Naive thymus-derived CD4-positive, alpha-beta T cell (primary cell): ENCODE results near the gene C10orf90. TPM values are rescaled to one million over a fixed set of nuclear protein-coding genes. Genes with fewer than 3 reads are reported as not detected.

Experiments used
- ATAC-seq: fragments of 150-1000 bp; cut with Tn5 transposase; 2 replicates; pipeline ENCODE4 v1.10.0; 2021; ENCODE audit warnings: mild to moderate bottlenecking, moderate library complexity
- CTCF ChIA-PET: fragments of 350-600 bp; sonication (Branson Sonifier 250); formaldehyde crosslinking; loops from one replicate; lab custom pipeline; 2021; ENCODE audit warnings: antibody characterized with exemption; lab: Charles Lee
- POLR2A ChIA-PET: fragments of 350-600 bp; sonication (Branson Sonifier 250); formaldehyde crosslinking; loops from one replicate; lab custom pipeline; 2021; ENCODE audit warnings: antibody characterized with exemption, inconsistent platforms; lab: Charles Lee
- DNase-seq, 9 donors: peaks; one replicate each; pipeline versions ENCODE4 v3.0.0 to v3.0.0-alpha.2; 2020 to 2022; ENCODE audit warnings: mixed read lengths in 1 of 9
- H3K27ac ChIP-seq: one replicate; pipeline ENCODE4 v1.7.0; 2013; ENCODE audit warnings: mild to moderate bottlenecking, low read depth, low read length, moderate library complexity
- H3K27me3 ChIP-seq, 2 donors: one replicate each; pipeline ENCODE4 v1.7.0; 2013; ENCODE audit warnings: low read length in 2 of 2, mild to moderate bottlenecking in 2 of 2, moderate library complexity in 2 of 2; ENCODE audit not compliant: control insufficient read depth in 2 of 2, insufficient read depth in 2 of 2
- H3K36me3 ChIP-seq, 3 experiments: 1 replicate in 2 of 3; 2 replicates in 1 of 3; pipeline ENCODE4 v1.7.0; 2013; ENCODE audit warnings: low read length in 3 of 3, mild to moderate bottlenecking in 3 of 3, moderate library complexity in 1 of 3; ENCODE audit not compliant: insufficient read depth in 3 of 3, control insufficient read depth in 2 of 3
- H3K4me1 ChIP-seq, 2 donors: one replicate each; pipeline ENCODE4 v1.7.0; 2013; ENCODE audit warnings: low read length in 2 of 2, mild to moderate bottlenecking in 2 of 2, moderate library complexity in 1 of 2; ENCODE audit not compliant: control insufficient read depth in 2 of 2, insufficient read depth in 2 of 2
- H3K4me3 ChIP-seq: 2 replicates; pipeline ENCODE4 v1.7.0; 2013; ENCODE audit warnings: mild to moderate bottlenecking, low read length
- H3K9me3 ChIP-seq, 3 experiments: 1 replicate in 2 of 3; 2 replicates in 1 of 3; pipeline ENCODE4 v1.7.0; 2013; ENCODE audit warnings: low read length in 3 of 3; ENCODE audit not compliant: control insufficient read depth in 2 of 3
- H3K27ac Mint-ChIP-seq, 9 donors: one replicate each; pipeline ENCODE4 v1.8.0; 2020 to 2022; ENCODE audit warnings: mixed read lengths in 9 of 9, mild to moderate bottlenecking in 8 of 9, moderate library complexity in 5 of 9, inconsistent platforms in 2 of 9
- H3K27me3 Mint-ChIP-seq, 5 donors: one replicate each; pipeline ENCODE4 v1.8.0; 2021 to 2022; ENCODE audit warnings: mixed read lengths in 5 of 5, mild to moderate bottlenecking in 1 of 5
- H3K36me3 Mint-ChIP-seq, 5 donors: one replicate each; pipeline ENCODE4 v1.8.0; 2020 to 2022; ENCODE audit warnings: mixed read lengths in 5 of 5, mild to moderate bottlenecking in 3 of 5, inconsistent platforms in 1 of 5
- H3K4me1 Mint-ChIP-seq, 7 donors: one replicate each; pipeline ENCODE4 v1.8.0; 2020 to 2022; ENCODE audit warnings: mixed read lengths in 7 of 7, mild to moderate bottlenecking in 3 of 7, inconsistent platforms in 1 of 7
- H3K4me3 Mint-ChIP-seq, 10 donors: one replicate each; pipeline ENCODE4 v1.8.0; 2020 to 2022; ENCODE audit warnings: mild to moderate bottlenecking in 10 of 10, mixed read lengths in 10 of 10, moderate library complexity in 6 of 10, inconsistent platforms in 2 of 10
- H3K9me3 Mint-ChIP-seq, 11 donors: one replicate each; pipeline ENCODE4 v1.8.0; 2020 to 2022; ENCODE audit warnings: mixed read lengths in 11 of 11, mild to moderate bottlenecking in 4 of 11, inconsistent platforms in 1 of 11, moderate library complexity in 1 of 11
- intact Hi-C, 2 donors: fragments of 100-400 bp; cut with micrococcal nuclease; formaldehyde crosslinking; loops; one replicate each; pipeline ENCODE4 v1.15.1; 2023
- polyA plus RNA-seq, 2 donors: library from polyadenylated mRNA; unstranded; fragments of 300-500 nt; fragmentation: Illumina TruSeq; gene quantifications; one replicate each; pipeline ENCODE4 v1.2.3, GENCODE V29; 2021
- total RNA-seq, 6 experiments: library from RNA in 5 of 6; stranded (reverse) in 5 of 6; gene quantifications; 1 replicate in 5 of 6; 2 replicates in 1 of 6; pipeline ENCODE4 v1.2.3 and lab custom pipeline; 2021 to 2026

The C10orf90 gene
- total and polyA plus RNA-seq, 7 experiments from 2014 or later: not detected

DNA sequence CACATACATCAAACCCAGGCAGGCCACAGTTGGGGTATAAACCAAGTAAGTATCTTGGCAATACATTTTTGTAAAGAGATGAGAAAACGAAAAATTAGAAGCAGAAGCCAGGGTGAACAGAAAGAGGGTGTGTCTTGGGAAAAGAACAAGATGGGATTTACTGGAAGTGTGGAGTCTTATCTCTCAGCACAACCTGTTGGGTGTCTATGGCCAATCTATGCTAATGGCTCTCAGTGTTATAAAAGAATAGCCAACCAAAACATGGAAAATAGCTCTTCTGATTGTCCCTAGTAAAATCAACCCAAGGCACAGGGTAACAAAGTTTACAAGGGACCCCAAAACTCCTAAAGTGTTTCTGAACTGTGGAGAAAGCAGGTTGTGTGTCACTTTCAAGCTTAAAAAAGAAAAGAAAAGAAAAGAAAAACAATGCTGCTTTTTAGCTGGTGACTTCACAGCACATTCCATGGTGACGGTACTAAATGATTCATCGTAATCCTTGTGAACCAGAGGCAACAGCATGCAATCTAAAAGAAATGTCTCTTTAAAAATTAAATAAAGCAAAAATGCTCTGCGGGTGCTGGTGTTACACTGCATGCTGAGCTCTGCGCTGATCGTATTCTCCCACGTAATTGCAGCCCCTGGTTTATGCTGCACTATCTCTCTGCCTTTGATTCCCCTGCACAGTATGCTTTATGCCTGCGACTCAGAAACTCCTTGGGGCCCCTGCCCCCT lies 100.8 kb downstream of the C10orf90 start:
- DNase-seq: no peak
- peaks cover 0 to 18% (median 3%) of the 10 kb centered on the region in 5 donors for H3K27me3 Mint-ChIP-seq
- Histone ChIP-seq H3K27me3 (no peaks in the 10 kb centered on the region), H3K4me3 (no peak overlapping the region), H3K4me1 (no peaks in the 10 kb centered on the region), H3K27ac (no peak overlapping the region), H3K9me3 (peaks cover 0 to 6% (median 0%) of the 10 kb centered on the region in 3 experiments), H3K36me3 (no peaks in the 10 kb centered on the region)
- peaks cover 0 to 2% (median 0%) of the 10 kb centered on the region in 7 donors for H3K4me1 Mint-ChIP-seq
- H3K27ac Mint-ChIP-seq: no peak overlapping the region
- ChIA-PET POLR2A (no interaction called here), CTCF (no interaction called here)
- no peaks in the 10 kb centered on the region for H3K36me3 Mint-ChIP-seq
- ATAC-seq: no peak
- H3K4me3 Mint-ChIP-seq: no peak overlapping the region
- peaks cover 0 to 9% (median 3%) of the 10 kb centered on the region in 11 donors for H3K9me3 Mint-ChIP-seq
- intact Hi-C loops: no loop called here

DNA sequence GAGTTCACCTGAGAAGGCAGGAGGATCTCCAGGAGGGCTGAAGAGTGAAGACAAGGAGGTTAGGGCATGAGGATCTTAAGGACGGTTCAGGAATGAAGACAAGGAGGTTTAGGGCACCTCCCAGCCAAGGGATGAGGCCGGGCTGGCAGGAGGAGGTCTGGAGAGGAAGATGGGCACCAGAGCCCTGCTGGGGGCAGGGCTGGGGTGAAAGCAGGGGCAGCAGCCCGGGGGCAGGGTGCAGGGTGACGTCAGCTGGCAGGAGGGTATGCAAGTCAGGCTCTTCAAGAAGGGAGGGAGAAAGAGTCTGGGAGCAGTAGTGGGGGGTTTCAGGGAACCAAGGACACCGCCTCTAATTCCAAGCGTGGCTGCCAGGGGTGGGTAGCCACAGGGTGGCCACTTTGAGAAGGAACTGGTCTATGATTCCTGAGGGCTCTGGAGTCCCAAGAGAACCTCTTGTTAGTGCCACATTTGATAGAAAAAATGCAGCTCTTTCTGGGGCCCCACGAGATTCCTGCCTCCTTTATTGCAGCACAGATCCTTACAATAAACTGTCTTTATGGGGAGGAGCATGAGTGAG lies 101.6 kb downstream of the C10orf90 start:
- no peaks in the 10 kb centered on the region for H3K4me1 ChIP-seq
- peak; percentile 24 for ATAC-seq
- no peak overlapping the region for H3K27ac Mint-ChIP-seq
- H3K36me3 Mint-ChIP-seq: no peaks in the 10 kb centered on the region
- no peak overlapping the region for H3K27ac ChIP-seq
- intact Hi-C loops: no loop called here
- H3K4me1 Mint-ChIP-seq: peaks cover 0 to 2% (median 0%) of the 10 kb centered on the region in 7 donors
- H3K9me3 ChIP-seq: peaks cover 0 to 6% (median 0%) of the 10 kb centered on the region in 3 experiments
- no peak overlapping the region for H3K4me3 Mint-ChIP-seq
- peaks cover 0 to 9% (median 3%) of the 10 kb centered on the region in 11 donors for H3K9me3 Mint-ChIP-seq
- DNase-seq: no peak
- peaks cover 0 to 18% (median 3%) of the 10 kb centered on the region in 5 donors for H3K27me3 Mint-ChIP-seq
- ChIA-PET POLR2A (no interaction called here), CTCF (no interaction called here)
- no peaks in the 10 kb centered on the region for H3K36me3 ChIP-seq
- no peak overlapping the region for H3K4me3 ChIP-seq
- H3K27me3 ChIP-seq: no peaks in the 10 kb centered on the region

DNA sequence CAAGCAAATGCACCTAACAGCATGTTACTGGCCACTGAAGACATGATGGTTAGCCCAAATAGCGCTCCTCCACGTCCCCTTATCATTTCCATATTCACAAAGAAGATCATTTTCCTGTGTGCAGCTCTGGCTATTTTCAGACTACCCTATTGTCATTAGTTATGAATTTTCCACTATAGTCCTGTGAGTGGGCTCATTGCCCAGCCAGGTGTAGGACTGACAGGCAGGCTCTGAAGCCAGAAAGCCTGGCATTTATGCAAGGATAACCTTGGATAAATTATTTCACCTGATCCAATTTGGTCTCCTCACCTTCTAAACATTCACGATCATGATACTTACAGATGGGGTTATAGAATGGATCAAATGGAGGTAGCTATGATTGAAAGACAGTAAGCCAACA lies 104.6 kb downstream of the C10orf90 start:
- H3K4me1 Mint-ChIP-seq: peaks cover 0 to 2% (median 0%) of the 10 kb centered on the region in 7 donors
- H3K4me3 ChIP-seq: no peak overlapping the region
- peaks cover 0 to 6% (median 0%) of the 10 kb centered on the region in 3 experiments for H3K9me3 ChIP-seq
- H3K27ac Mint-ChIP-seq: no peak overlapping the region
- ChIA-PET CTCF (no interaction called here), POLR2A (no interaction called here)
- H3K4me3 Mint-ChIP-seq: no peak overlapping the region
- DNase-seq (no peak), ATAC-seq (no peak)
- intact Hi-C loops: no loop called here
- no peaks in the 10 kb centered on the region for H3K36me3 ChIP-seq
- no peak overlapping the region for H3K27ac ChIP-seq
- H3K36me3 Mint-ChIP-seq: no peaks in the 10 kb centered on the region
- H3K4me1 ChIP-seq: no peaks in the 10 kb centered on the region
- H3K9me3 Mint-ChIP-seq: peaks cover 0 to 9% (median 2%) of the 10 kb centered on the region in 11 donors
- H3K27me3 Mint-ChIP-seq: peaks cover 0 to 18% (median 10%) of the 10 kb centered on the region in 5 donors
- no peaks in the 10 kb centered on the region for H3K27me3 ChIP-seq

DNA sequence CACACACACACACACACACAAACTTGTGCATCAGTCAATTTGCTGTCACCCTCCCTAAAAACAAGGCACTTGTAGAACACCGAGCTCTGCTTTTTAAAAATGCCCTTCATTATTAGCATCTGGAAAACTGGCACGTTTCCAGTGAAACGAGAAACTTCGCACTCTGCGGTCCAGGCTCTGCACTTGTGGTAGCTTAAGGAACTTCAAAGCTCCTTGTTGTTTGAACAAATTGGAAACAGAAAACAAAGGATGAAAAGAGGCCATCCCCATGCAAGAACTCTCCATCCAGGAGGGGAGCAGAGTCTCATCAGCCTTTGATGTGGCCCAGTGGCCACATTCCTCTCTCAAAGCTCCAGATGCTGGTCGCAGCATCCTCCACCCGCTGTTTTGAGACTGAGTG lies 105.1 kb downstream of the C10orf90 start:
- no peak overlapping the region for H3K27ac Mint-ChIP-seq
- H3K9me3 ChIP-seq: peaks cover 0 to 6% (median 0%) of the 10 kb centered on the region in 3 experiments
- H3K27ac ChIP-seq: no peak overlapping the region
- no peak overlapping the region for H3K4me3 ChIP-seq
- DNase-seq (no peak), ATAC-seq (no peak)
- no peaks in the 10 kb centered on the region for H3K36me3 Mint-ChIP-seq
- H3K4me1 ChIP-seq: no peaks in the 10 kb centered on the region
- H3K27me3 Mint-ChIP-seq: peaks cover 0 to 18% (median 10%) of the 10 kb centered on the region in 5 donors
- POLR2A ChIA-PET: no interaction called here
- peaks cover 0 to 2% (median 0%) of the 10 kb centered on the region in 7 donors for H3K4me1 Mint-ChIP-seq
- no peaks in the 10 kb centered on the region for H3K27me3 ChIP-seq
- H3K4me3 Mint-ChIP-seq: no peak overlapping the region
- CTCF ChIA-PET: no interaction called here
- H3K36me3 ChIP-seq: no peaks in the 10 kb centered on the region
- H3K9me3 Mint-ChIP-seq: peaks cover 0 to 9% (median 2%) of the 10 kb centered on the region in 11 donors
- intact Hi-C loops: no loop called here

DNA sequence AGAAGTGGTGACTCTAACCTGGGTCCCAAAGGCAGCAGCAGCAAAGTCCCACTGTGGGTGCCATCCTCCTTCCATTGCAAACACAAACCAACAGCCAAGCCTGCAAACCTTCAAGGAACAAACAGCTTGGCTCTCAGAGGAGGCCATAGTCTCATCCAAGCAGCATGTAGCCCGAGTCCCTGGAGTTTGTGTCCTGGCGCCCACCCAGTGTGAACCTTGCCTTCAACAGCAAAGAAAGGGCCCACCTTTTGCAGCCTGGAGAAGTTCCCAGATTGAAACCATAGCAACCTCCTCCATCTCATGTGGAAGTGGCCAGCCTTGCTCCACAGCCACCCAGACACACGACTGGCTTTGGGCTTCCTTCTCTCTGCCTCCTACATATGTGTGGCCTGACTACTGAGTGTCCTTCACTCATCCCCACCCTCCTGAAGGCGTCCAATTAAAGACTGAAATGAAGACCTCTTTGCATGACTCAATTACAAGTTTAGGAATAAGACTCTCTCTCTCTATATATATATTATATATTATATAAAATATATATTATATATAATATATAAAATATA lies 106.1 kb downstream of the C10orf90 start:
- ATAC-seq (no peak), DNase-seq (no peak)
- CTCF ChIA-PET: no interaction called here
- Mint-ChIP-seq H3K27ac (no peak overlapping the region), H3K27me3 (peaks cover 0 to 18% (median 10%) of the 10 kb centered on the region in 5 donors), H3K4me1 (peaks cover 0 to 2% (median 0%) of the 10 kb centered on the region in 7 donors), H3K9me3 (peaks cover 0 to 9% (median 2%) of the 10 kb centered on the region in 11 donors), H3K4me3 (no peak overlapping the region), H3K36me3 (no peaks in the 10 kb centered on the region)
- H3K36me3 ChIP-seq: no peaks in the 10 kb centered on the region
- H3K4me3 ChIP-seq: no peak overlapping the region
- peaks cover 0 to 6% (median 0%) of the 10 kb centered on the region in 3 experiments for H3K9me3 ChIP-seq
- intact Hi-C loops: no loop called here
- no peak overlapping the region for H3K27ac ChIP-seq
- no peaks in the 10 kb centered on the region for H3K4me1 ChIP-seq
- no peaks in the 10 kb centered on the region for H3K27me3 ChIP-seq
- POLR2A ChIA-PET: no interaction called here

DNA sequence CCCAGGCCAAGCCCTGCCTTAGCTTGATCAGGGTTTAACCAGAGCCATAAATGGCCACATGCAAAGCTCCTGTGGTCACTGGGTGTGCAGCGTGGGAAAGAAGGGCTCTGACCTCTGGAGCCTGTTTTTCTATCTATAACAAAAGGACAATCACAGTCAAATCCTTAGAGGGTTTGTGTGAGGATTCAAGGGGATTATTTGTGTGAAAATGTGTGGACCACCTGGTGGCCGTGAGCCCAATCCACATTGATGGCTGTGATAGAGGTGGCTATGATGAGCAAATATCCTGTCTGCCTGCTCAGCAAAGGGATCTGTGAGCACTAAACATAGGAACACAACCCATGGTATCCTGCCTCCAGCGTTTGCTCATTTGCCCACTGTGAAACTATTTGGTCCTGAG lies 107.1 kb downstream of the C10orf90 start:
- Mint-ChIP-seq H3K9me3 (peaks cover 0 to 9% (median 2%) of the 10 kb centered on the region in 11 donors), H3K4me1 (peaks cover 0 to 2% (median 0%) of the 10 kb centered on the region in 7 donors), H3K4me3 (no peak overlapping the region), H3K27me3 (peaks cover 0 to 11% (median 7%) of the 10 kb centered on the region in 5 donors), H3K36me3 (no peaks in the 10 kb centered on the region), H3K27ac (no peak overlapping the region)
- H3K4me3 ChIP-seq: no peak overlapping the region
- ATAC-seq (no peak), DNase-seq (no peak)
- intact Hi-C loops: no loop called here
- ChIA-PET CTCF (interaction anchor here (0.6 kb wide), 1 partner anchor 201 kb away, joined by 3 read pairs; no protein-coding TSS in a partner anchor), POLR2A (no interaction called here)
- H3K9me3 ChIP-seq: peaks cover 0 to 6% (median 0%) of the 10 kb centered on the region in 3 experiments
- no peaks in the 10 kb centered on the region for H3K27me3 ChIP-seq
- no peaks in the 10 kb centered on the region for H3K36me3 ChIP-seq
- no peak overlapping the region for H3K27ac ChIP-seq
- no peaks in the 10 kb centered on the region for H3K4me1 ChIP-seq
